ENCODE measurements around the gene CNN1. TPM values are rescaled to one million over a fixed set of nuclear protein-coding genes. Genes with fewer than 3 reads are reported as not detected.
A peak's percentile ranks its signal among the peaks of the same experiment; 100 is the strongest.

The CNN1 gene
- total RNA-seq, 1 donor from 2014 or later, result 0.20 TPM

DNA sequence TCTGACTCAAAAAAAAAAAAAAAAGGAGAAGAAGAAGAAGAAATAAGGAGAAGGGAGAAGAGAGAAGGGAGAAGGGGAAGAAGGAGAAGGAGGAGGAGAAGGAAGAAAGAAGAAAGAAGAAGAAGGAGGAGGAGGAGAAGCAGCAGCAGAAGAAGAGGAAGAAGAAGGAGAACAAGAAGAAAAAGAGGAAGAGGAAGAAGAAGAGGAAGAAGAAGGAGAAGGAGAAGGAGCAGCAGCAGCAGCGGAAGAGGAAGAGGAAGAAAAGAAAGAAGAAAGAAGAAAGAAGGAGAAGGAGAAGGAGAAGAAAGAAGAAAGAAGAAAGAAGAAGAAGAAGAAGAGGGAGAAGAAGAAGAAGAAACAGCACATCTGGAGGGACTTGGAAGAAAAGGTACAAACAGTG is 4.1 kb upstream of the CNN1 start:
- DNase-seq (ENCODE audit: low read depth in 2 of 2), result no peak

DNA sequence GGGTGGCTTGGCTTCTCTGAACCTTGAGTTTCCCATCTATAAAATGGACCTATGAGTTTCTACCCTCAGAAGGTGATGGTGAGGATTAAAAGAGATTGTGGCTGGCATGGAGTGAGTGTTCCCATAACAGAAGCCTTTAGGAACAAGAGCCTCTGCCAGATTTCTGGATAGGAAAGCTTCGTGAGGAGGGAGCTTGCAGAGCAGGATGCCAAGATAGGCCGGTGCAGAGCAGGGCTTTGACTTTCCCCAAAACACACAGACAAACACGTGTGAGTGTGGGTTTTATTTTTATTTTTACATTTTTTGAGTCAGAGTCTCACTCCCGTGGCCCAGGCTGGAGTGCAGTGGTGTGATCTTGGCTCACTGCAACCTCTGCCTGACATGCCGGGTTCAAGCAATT is 3.7 kb upstream of the CNN1 start:
- no peak for DNase-seq (ENCODE audit: low read depth in 2 of 2)

DNA sequence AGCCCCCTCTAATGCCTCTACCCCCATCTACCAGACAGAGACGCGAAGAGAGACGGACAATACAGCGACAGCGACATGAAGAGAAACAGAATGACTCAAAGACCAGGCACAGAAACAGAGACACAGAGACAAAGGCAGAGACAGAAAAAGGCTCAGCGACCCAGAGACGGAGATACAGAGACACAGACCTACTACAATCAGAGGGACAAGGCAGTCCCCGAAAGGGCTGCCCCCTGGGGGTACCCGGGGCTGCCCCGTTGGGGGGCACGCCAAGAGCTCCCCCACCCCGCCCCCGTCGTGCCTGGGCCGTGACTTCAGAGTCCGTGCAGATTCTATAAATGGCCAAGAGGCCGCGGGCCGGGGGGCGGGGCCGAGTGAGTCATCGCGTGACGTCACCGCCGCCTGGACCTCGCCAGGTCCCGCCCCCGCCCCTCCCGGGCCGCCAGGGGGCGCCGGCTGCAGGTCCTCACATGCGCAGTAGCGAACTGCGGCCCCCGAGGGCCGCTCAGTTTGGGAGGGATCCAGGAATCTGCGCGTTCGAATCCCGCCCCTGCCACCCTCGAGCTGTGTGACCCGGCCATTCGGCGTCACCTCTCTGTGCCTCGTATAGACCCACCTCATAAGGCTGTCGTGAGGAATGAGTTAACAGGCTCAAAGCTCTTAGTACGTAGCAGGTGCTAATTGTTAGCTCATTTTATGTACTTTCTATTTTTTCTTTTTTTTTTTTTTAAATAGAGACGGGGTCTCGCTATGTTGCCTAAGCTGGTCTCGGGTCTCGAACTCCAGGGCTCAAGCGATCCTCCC is 2.7 kb upstream of the CNN1 start:
- DNase-seq (ENCODE audit: low read depth in 2 of 2), result peak; percentile 91 to 93

DNA sequence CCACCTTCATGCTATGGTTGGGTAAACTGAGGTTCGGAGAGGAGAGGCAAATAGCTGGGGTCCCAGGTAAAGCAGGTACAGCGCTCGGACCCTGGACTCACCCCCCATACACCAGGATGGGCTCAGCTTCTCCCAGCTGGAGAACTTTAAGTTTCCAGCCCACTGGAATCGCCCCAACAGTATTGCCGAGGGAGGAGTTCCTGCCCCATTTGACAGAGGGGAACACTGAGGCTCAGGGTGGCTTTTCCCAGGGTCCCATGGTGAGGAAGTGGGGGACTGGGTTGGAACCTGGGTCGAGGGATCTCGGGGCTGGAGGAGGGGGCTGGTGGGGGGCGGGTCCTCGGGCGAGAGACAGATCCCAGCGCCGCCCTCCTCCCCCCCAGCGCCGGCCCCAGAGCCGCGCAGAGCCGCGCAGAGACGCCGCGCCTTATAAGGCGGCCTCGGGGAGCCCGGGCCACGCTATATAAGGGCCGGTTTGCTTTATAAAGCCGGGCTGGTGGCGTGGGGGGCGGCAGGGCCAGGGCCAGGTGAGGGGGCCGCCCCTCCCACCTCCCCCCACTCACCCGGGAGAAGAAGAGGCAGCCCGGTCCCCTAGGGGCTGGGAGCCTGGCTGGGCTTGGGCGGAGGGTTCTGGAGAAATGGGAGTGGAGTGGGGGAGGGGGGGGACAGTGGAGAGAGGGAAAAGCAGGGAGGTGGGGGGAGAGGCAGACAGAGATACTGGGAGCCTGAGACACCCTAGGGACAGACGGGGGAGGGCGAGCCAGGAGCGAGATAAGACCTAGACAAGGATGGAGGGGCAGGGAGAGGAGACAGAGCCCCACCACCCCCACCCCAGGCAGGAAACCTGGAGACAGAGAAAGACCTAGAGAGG is 1.1 kb downstream of the CNN1 start:
- DNase-seq (ENCODE audit: low read depth in 2 of 2), result no peak

DNA sequence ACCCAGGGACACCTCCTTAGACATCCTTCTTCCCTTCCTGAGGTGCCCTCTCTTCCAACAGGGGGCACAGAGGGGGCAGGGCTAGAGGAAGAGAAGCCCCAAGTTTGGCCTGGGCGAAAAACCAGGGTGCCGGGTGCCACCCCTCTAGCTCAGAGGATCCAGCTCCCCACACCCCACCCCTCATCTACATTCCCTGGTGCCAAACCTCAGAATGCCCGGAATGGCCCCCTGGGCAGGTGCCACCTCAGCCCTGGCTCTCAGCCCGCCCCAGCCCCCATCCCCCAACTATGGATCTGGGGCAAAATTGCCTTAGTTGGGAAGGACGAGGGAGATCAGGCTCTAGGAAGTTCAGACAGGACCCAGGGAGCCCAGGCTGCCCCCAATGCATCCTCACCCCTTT is 2.0 kb downstream of the CNN1 start:
- DNase-seq (ENCODE audit: low read depth in 2 of 2), result no peak

DNA sequence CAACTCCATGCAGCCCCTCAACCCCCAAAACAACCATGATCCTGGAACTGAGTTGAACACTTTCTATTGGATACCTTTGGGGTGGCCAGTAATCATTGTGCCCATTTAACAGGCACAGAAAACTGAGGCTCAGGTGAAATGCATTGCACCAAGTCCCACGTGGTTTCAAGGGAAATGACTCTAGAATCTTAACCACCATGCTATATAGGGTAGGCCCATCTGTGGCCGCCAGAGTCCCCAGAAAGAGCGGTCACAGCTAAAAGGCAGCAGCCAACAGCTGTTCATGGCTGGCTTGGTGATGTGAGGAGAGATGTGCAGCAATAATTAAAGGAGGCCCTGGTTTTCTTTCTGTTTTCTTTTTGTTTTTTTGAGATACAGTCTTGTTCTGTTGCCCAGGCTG is 2.6 kb downstream of the CNN1 start:
- no peak for DNase-seq (ENCODE audit: low read depth in 2 of 2)

DNA sequence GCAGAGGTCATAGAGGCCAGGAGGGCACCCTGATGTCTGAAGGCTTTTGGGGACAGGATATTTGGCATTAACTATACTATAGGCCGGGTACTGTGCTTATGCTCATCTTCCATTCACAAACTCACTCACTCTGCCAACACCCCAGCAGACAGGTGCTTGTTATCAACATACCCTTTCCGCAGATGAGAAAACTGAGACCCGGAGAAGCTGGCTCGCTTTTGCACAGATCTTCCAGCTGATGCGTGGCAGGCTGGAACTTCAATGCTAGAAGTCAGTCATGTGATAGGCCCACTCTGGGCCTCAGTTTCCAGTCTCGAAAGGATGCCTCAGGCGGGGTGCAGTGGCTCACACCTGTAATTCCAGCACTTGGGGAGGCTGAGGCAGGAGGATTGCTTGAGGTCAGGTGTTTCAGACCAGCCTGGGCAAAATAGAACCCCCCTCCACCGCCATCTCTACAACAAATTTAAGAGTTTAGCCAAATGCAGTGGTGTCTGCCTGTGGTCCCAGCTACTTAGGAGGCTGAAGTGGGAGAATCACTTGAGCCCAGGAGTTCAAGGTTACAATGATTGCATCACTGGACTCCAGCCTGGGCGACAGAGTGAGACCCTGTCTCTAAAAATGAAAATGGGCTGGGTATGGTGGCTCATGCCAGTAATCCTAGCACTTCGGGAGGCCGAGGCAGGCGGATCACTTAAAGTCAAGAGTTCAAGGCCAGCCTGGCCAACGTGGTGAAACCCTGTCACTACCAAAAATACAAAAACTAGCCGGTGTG is 9.5 kb downstream of the CNN1 start:
- no peak for DNase-seq (ENCODE audit: low read depth in 2 of 2)

DNA sequence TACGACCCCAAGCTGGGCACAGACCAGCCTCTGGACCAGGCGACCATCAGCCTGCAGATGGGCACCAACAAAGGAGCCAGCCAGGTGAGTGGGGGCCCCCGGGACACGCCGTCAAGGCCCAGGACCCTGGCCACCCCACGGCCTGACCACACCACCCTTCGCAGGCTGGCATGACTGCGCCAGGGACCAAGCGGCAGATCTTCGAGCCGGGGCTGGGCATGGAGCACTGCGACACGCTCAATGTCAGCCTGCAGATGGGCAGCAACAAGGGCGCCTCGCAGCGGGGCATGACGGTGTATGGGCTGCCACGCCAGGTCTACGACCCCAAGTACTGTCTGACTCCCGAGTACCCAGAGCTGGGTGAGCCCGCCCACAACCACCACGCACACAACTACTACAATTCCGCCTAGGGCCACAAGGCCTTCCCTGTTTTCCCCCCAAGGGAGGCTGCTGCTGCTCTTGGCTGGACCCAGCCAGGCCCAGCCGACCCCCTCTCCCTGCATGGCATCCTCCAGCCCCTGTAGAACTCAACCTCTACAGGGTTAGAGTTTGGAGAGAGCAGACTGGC is 10.8 kb downstream of the CNN1 start:
- no peak for DNase-seq (ENCODE audit: low read depth in 2 of 2)

DNA sequence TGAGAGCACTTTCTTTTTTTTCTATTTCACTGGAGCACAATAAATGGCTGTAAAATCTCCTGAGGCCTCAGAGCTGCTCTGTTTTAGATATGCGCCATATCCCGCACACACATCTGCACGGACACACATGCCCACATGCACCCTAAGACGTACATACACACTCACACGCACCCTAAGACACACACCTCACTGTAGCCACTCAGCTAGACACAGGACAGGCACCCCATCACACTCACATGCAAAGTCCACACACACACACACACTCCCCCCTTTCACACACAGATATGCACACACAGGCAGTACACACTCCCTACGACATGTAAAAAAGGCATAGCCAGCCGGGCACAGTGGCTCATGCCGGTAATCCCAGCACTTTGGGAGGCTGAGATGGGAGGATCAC is 11.6 kb downstream of the CNN1 start:
- no peak for DNase-seq (ENCODE audit: low read depth in 2 of 2)

DNA sequence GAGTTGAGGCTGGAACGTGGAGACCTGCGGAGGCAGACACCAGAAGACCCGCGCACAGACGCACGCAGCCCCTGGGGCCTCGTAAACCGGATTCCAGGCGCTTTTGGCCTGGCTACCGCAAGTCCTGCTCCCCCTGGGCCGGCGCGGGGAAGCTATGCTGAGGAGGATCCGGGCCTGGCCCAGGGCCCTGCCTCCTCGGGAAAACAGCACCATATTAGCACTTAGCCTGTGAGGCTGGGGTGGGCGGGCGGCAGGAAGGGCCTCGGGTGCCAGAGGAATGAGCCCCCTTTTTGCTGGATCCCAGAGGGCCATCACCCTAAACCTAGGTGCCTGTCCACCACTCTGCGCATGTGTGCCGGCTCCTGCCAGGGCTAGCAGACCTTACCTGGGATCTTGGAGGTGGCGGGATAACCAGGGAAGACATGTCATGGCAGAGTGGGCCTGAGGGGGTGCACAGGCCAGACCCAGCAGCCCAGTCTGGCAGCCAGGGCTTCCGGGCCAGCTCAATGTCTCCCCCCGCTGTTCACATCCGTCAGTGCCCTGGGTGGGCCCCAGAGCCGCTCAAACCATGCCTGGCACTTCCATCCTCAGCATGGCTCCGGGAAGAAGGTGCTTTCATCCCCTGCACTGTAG is 13.1 kb downstream of the CNN1 start:
- peak; percentile 13 to 17 for DNase-seq (ENCODE audit: low read depth in 2 of 2)

DNA sequence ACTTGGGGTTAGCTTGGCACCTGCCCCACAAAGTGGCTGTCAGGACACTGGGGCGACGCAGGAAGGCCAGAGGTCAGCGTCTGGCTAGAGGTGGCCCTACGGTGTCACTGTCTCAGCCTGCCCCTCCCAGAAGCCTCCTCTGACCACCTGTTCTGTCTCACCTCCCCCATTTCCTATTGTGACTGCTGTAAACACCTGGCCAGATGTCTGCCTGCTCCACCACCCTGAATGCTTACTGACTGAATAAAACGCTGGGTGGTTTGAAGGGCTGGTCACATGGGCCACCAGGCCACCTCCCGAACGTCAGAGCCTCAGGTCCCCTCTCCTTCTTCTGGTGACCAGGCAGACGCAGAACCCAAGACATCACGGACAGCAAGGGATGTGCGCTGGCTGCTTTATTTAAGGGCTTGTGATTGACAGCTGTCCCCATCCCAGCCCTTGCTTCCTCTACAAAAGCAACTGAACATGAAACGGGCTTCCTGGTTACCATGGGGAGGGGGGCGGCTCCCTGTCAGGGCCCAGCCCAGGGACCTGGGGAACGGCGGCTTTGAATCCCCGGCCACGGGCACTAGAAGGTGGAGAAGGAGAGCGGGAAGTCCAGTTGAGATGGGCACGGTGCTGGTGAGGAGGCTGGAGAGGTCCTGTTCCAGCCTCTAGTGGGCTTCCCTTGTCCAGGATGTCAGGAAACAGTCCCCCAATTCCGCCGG is 14.2 kb downstream of the CNN1 start:
- no peak for DNase-seq (ENCODE audit: low read depth in 2 of 2)

DNA sequence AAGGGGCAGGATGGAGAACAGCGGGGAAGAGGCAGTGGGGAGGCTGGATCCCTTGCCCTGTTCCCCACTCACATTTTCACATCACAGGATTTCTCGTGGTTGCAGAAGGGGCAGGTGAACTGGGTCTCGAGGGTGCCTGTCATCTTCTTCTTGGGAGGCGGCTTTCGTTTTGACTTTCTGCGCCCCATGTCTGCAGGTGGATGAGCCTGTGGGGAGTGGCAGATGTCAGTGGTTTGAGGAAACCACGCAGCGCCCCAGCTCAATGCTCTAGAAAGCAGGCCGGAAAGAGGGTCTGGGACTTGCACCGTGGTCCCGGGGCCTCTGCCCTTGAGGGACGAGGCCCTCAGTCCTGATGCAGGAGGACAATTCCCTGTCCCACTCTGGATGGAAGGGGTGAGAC is 15.5 kb downstream of the CNN1 start:
- DNase-seq (ENCODE audit: low read depth in 2 of 2), result no peak

DNA sequence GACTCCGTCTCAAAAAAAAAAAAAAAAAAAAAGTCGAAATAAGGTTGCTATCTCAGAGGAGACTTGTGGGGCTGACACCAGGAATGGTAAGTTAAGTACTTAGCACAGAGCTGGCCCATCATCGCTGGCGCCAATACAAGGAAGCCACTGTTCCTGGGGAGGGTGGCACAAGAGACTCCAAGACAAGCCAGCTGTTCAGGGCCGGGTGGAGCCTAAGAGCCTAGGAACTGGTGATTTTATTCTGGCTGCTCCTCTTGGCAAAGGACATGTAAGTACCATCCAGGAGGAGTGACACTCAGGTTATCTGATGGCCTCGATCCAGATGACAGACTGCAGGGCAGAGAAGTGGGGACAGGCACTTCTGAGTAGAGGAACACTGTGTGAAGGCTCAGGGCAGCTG is 16.6 kb downstream of the CNN1 start:
- no peak for DNase-seq (ENCODE audit: low read depth in 2 of 2)

DNA sequence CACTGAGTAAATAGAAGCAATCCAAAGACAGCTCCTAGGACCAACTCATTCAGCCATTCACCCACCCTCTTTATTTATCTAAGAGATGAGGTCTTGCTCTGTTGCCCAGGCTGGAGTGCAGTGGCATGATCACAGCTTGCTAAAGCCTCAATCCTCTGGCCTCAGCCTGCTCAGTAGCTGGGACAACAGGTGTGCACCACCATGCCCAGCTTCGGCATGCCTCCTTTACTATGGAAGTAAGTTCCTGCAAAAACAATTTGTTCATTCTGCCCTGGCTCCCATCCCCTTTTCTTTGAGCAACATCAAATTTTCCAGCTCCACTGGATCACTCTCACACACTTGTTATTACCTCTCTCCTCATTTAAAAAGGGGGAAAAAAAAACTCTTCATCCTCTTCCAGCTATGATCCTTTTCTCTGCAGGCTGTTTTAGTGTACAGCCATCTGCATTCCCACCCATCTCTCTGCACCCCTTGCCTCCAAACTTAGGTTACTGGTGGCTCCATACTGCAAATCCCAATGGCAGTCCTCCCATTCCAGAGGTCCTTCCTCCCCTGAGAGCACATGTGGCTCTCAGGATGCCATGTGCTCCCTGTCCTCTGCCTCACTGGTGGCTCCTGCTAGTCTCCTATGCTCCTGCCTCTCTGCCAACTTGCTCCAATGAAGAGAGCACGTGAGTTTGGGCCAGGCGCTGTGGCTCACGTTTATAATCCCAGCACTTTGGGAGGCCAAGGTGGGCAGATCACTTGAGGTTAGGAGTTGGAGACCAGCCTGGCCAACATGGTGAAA is 18.2 kb downstream of the CNN1 start:
- DNase-seq (ENCODE audit: low read depth in 2 of 2), result no peak

DNA sequence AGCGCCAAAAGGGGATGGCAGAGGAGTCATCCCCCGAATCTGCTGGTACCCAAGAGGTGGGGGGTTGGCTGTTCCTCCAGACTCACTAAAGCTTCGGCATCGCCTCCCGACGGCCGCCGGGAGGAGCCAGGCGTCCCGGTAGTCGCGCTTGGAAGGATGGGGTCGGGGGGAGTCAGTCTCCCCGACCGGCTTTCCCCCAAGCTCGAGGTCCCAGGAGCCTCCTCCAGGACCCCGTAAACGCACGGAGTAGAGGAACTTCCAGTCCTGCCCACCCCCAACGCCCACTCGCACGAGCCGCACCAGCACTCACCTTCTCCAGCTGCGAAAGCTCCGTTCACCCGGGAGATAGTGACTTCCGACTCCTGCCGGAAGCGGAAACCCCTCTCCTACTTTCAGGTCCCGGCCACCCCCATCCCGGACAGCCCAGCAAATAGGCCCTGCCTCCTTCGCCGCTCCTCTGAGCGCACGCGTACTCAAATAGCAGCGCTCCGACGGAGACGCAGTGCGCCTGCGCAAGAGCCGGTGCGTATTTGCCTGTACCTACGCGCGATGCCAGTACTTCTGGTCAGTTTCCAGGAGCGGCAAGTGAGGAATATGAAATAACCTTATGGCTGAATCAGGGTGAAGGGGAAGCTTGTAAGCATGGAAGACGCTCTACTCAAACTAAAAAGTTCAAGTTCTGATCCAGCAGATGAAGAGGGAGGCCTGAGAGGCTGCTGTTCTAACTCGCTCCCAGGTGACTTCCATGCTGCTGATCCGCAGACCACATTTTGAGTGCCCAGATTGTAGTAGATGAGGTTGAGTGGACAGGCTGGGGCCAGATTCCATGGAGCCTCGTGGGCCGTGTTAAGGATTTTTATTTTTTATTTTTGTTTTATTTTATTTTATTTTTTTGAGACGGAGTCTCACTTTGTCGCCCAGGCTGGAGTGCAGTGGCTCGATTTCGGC is 20.5 kb downstream of the CNN1 start, which contains the start of gene ELOF1:
ELOF1 (minus strand) TSS at position 350 of the 948 bp plus-strand sequence. CDS start 4,883 bp downstream, outside the sequence.
- DNase-seq (ENCODE audit: low read depth in 2 of 2), result peak; percentile 98

DNA sequence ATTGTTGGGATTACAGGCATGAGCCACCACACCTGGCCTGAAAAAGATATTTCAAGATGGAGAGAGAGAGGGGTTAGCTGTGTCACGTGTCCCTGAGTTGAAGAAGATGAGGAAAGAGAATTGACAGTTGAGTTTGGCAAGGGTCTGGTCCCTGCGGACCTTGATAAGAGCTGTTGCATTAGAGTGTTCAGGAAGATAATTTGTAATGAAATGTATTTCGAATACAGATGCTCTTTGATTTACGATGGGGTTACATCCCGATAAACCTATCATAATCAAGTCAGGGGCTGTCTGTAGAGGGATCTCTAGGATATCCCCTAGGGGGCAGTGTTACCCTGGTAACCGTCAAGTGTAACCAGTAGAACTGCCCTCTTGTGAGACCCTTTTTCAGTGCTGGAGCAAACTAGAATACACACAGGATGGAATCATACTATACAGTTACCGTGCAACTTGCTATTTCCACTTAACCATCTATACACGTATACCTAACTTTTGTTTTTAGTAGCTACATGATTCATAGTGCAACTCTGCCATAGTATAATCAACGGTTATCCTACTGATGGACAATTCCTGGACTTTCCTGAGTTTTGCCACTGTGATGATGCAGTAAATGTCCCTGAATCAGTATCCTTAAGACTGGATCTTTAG is 21.9 kb downstream of the CNN1 start:
- peak; percentile 82 for DNase-seq (ENCODE audit: low read depth in 2 of 2)

DNA sequence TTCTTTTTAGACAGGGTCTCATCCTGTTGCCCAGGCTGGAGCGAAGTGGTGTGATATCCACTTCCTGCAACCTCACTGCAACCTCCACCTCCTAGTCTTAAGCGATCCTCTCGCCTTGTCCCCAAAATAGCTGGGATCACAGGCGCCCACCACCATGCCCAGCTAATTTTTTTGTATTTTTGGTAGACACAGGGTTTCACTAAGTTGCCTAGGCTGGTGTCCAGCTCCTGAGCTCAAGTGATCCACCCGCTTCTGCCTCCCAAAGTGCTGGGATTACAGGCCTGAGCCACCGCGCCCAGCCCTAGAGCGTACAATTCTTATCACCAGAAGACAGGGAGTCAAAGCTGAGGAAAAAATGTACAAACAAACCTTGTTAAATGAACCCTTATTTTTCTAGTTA is 24.9 kb downstream of the CNN1 start:
- DNase-seq (ENCODE audit: low read depth in 2 of 2), result no peak

All from lung microvascular endothelial cell (primary cell).